PC-3 (cell line): ENCODE results near the gene USH2A.

Source experiments
- EZH2 ChIP-seq: fragments of 300-600 bp; sonication (generic); IDR thresholded peaks from one replicate; pipeline ENCODE4 v1.6.1; 2017; ENCODE audit warnings: antibody characterized with exemption, mild to moderate bottlenecking, low read length; ENCODE audit not compliant: unreplicated experiment
- EZH2phosphoT487 ChIP-seq: fragments of 300-600 bp; sonication (generic); IDR thresholded peaks from 2 replicates; pipeline ENCODE4 v1.6.1; 2018; ENCODE audit warnings: mild to moderate bottlenecking, antibody characterized with exemption, low read length, borderline replicate concordance
- TF ChIP-seq, protein P1 (sequence below): fragments of 300-600 bp; sonication (generic); conservative IDR thresholded peaks from 2 replicates; pipeline ENCODE4 v1.5.1; 2017; ENCODE audit warnings: antibody characterized with exemption, low read depth, mild to moderate bottlenecking, low read length

DNA sequence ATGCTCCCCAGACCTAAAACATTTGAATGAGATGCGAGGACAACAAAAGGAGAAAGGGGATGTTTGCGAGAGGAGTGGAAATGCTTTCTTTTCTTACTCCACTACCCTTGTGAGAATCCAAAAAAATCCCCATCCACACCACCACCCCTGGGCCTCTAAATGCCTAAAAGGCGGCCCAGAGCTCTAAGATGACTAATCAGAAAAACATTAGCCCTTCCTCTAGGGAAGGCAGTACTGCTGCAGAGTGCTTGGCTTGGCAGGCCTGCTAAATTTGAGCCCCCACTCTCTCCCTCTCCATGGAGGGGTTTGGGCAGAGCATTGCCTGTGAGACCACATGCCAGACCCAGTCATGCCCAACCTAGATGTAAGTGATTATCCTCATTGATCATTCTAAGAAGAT is 347.9 kb downstream of the USH2A start:
- TF ChIP-seq, protein P1, sequence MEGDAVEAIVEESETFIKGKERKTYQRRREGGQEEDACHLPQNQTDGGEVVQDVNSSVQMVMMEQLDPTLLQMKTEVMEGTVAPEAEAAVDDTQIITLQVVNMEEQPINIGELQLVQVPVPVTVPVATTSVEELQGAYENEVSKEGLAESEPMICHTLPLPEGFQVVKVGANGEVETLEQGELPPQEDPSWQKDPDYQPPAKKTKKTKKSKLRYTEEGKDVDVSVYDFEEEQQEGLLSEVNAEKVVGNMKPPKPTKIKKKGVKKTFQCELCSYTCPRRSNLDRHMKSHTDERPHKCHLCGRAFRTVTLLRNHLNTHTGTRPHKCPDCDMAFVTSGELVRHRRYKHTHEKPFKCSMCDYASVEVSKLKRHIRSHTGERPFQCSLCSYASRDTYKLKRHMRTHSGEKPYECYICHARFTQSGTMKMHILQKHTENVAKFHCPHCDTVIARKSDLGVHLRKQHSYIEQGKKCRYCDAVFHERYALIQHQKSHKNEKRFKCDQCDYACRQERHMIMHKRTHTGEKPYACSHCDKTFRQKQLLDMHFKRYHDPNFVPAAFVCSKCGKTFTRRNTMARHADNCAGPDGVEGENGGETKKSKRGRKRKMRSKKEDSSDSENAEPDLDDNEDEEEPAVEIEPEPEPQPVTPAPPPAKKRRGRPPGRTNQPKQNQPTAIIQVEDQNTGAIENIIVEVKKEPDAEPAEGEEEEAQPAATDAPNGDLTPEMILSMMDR, result no peak
- TF ChIP-seq EZH2, result no peak
- no peak for TF ChIP-seq EZH2phosphoT487
